H1 (cell line): ENCODE measurements around the gene PRXL2B. TPM values are rescaled to one million over a fixed set of nuclear protein-coding genes. Genes with fewer than 3 reads are reported as not detected.

Experiments
- CTCF ChIA-PET: fragments of 300-600 bp; sonication (Branson Sonifier 250); formaldehyde crosslinking; loops from one replicate; lab custom pipeline; 2021; ENCODE audit not compliant: partially characterized antibody; lab: Charles Lee
- POLR2A ChIA-PET: fragments of 300-600 bp; sonication (Branson Sonifier 250); formaldehyde crosslinking; loops from one replicate; lab custom pipeline; 2021; ENCODE audit warnings: inconsistent platforms; ENCODE audit not compliant: partially characterized antibody; lab: Charles Lee
- DNase-seq, 2 experiments: peaks; one replicate each; pipeline versions ENCODE4 v3.0.0 to v3.0.0-alpha.2; 2010 to 2022; ENCODE audit warnings: low spot score in 2 of 2, low read depth in 1 of 2, mixed read lengths in 1 of 2
- FAIRE-seq: peaks from 2 replicates; lab custom pipeline; 2011; peaks lifted over from hg19 to GRCh38; lab: Jason Lieb, UNC
- H2AFZ ChIP-seq: 2 replicates; pipeline ENCODE4 v1.8.1; 2012; ENCODE audit warnings: low read length, inconsistent platforms
- H2AK5ac ChIP-seq: 2 replicates; pipeline ENCODE4 v1.6.1; 2013; ENCODE audit warnings: low read depth, low read length
- H2BK120ac ChIP-seq: replicated peaks from 2 replicates; pipeline ENCODE3; 2013; ENCODE audit warnings: low read depth, low read length, inconsistent platforms
- H2BK12ac ChIP-seq: 2 replicates; pipeline ENCODE4 v1.6.1; 2013; ENCODE audit warnings: low read depth, low read length
- H2BK15ac ChIP-seq: 2 replicates; pipeline ENCODE4 v1.6.1; 2013; ENCODE audit warnings: low read length
- H2BK20ac ChIP-seq: 2 replicates; pipeline ENCODE4 v1.6.1; 2013; ENCODE audit warnings: low read length
- H2BK5ac ChIP-seq: 2 replicates; pipeline ENCODE4 v1.6.1; 2013; ENCODE audit warnings: low read depth, low read length
- H3K14ac ChIP-seq: 2 replicates; pipeline ENCODE4 v1.6.1; 2013; ENCODE audit warnings: inconsistent platforms; ENCODE audit not compliant: insufficient read length
- H3K18ac ChIP-seq: 2 replicates; pipeline ENCODE4 v1.6.1; 2013; ENCODE audit warnings: low read length; ENCODE audit errors: extremely low read depth
- H3K23ac ChIP-seq: 2 replicates; pipeline ENCODE4 v1.6.1; 2013; ENCODE audit warnings: inconsistent platforms; ENCODE audit not compliant: insufficient read length
- H3K23me2 ChIP-seq: 2 replicates; pipeline ENCODE4 v1.6.1; 2013; ENCODE audit warnings: low read depth, low read length
- H3K27ac ChIP-seq: 2 replicates; pipeline ENCODE4 v1.6.1; 2011; ENCODE audit warnings: low read depth, low read length, inconsistent platforms
- H3K27me3 ChIP-seq, 4 experiments: replicated peaks in 1 of 4; 1 replicate in 1 of 4; 2 replicates in 3 of 4; pipeline versions ENCODE4 v1.6.1 to v1.8.1; 2011 to 2013; ENCODE audit warnings: low read length in 3 of 4, mild to moderate bottlenecking in 3 of 4, inconsistent platforms in 2 of 4, mixed read lengths in 2 of 4, moderate library complexity in 1 of 4; ENCODE audit not compliant: control insufficient read depth in 3 of 4, insufficient read depth in 3 of 4; ENCODE audit errors: extremely low read depth in 1 of 4
- H3K36me3 ChIP-seq, 4 experiments: 2 replicates each; pipeline versions ENCODE4 v1.6.1 to v1.8.1; 2011 to 2013; ENCODE audit warnings: mild to moderate bottlenecking in 4 of 4, low read length in 3 of 4, moderate library complexity in 2 of 4, control low read depth in 1 of 4, inconsistent platforms in 1 of 4; ENCODE audit not compliant: insufficient read depth in 4 of 4, control insufficient read depth in 2 of 4
- H3K4ac ChIP-seq: replicated peaks from 2 replicates; pipeline ENCODE3; 2013; ENCODE audit warnings: low read length, low read depth, mixed read lengths, inconsistent platforms; ENCODE audit not compliant: insufficient read length
- H3K4me1 ChIP-seq, 4 experiments: replicated peaks in 1 of 4; 1 replicate in 1 of 4; 2 replicates in 3 of 4; pipeline versions ENCODE4 v1.6.1 to v1.8.1; 2011 to 2013; ENCODE audit warnings: low read length in 3 of 4, inconsistent platforms in 2 of 4, mixed read lengths in 1 of 4; ENCODE audit not compliant: insufficient read depth in 4 of 4, control insufficient read depth in 3 of 4
- H3K4me2 ChIP-seq, 2 experiments: 2 replicates each; pipeline versions ENCODE4 v1.6.1 to v1.8.1; 2011 to 2013; ENCODE audit warnings: low read depth in 2 of 2, low read length in 2 of 2, control low read depth in 1 of 2, inconsistent platforms in 1 of 2, mild to moderate bottlenecking in 1 of 2; ENCODE audit not compliant: insufficient read depth in 1 of 2
- H3K4me3 ChIP-seq, 4 experiments: fragments of 200-600, 300-600 bp in 1 of 4; sonication (generic), shearing (Covaris generic), sonication (Bioruptor Twin) in 1 of 4; 2 replicates each; pipeline versions ENCODE4 v1.5.1 to v1.8.1; 2011 to 2016; ENCODE audit warnings: low read length in 4 of 4, low read depth in 3 of 4, control low read depth in 2 of 4, inconsistent platforms in 2 of 4, mild to moderate bottlenecking in 2 of 4, mixed read lengths in 1 of 4, moderate library complexity in 1 of 4; ENCODE audit not compliant: insufficient read depth in 2 of 4; ENCODE audit errors: extremely low read depth in 1 of 4
- H3K56ac ChIP-seq: replicated peaks from 2 replicates; pipeline ENCODE3; 2013; ENCODE audit warnings: low read depth, mild to moderate bottlenecking, mixed read lengths, low read length, inconsistent platforms; ENCODE audit not compliant: insufficient read length
- H3K79me1 ChIP-seq: 2 replicates; pipeline ENCODE4 v1.6.1; 2013; ENCODE audit warnings: low read depth, low read length, control low read depth
- H3K79me2 ChIP-seq, 2 experiments: 2 replicates each; pipeline versions ENCODE4 v1.6.1 to v1.8.1; 2012 to 2013; ENCODE audit warnings: low read length in 2 of 2, mild to moderate bottlenecking in 2 of 2, inconsistent platforms in 1 of 2; ENCODE audit not compliant: insufficient read depth in 2 of 2, control insufficient read depth in 1 of 2
- H3K9ac ChIP-seq, 4 experiments: replicated peaks in 1 of 4; 1 replicate in 1 of 4; 2 replicates in 3 of 4; pipeline versions ENCODE4 v1.6.1 to v1.8.1; 2011 to 2013; ENCODE audit warnings: low read depth in 3 of 4, low read length in 3 of 4, control low read depth in 2 of 4, mild to moderate bottlenecking in 2 of 4, moderate library complexity in 2 of 4, inconsistent platforms in 1 of 4; ENCODE audit errors: extremely low read depth in 1 of 4
- H3K9me3 ChIP-seq, 2 experiments: 2 replicates each; pipeline versions ENCODE4 v1.6.1 to v1.8.1; 2012 to 2013; ENCODE audit warnings: mild to moderate bottlenecking in 2 of 2, moderate library complexity in 2 of 2, control low read depth in 1 of 2, inconsistent platforms in 1 of 2, low read depth in 1 of 2, low read length in 1 of 2, mixed read lengths in 1 of 2; ENCODE audit not compliant: insufficient read depth in 2 of 2
- H4K20me1 ChIP-seq, 2 experiments: replicated peaks in 1 of 2; 2 replicates each; pipeline versions ENCODE3 to v1.8.1; 2011 to 2013; ENCODE audit warnings: inconsistent platforms in 2 of 2, low read length in 2 of 2, mild to moderate bottlenecking in 1 of 2; ENCODE audit not compliant: insufficient read depth in 2 of 2, control insufficient read depth in 1 of 2
- H4K5ac ChIP-seq: 2 replicates; pipeline ENCODE4 v1.6.1; 2013; ENCODE audit warnings: low read length, low read depth, mixed read lengths, inconsistent platforms; ENCODE audit not compliant: insufficient read length
- H4K8ac ChIP-seq: 2 replicates; pipeline ENCODE4 v1.8.0; 2013; ENCODE audit warnings: mild to moderate bottlenecking, moderate library complexity, low read length, inconsistent platforms; ENCODE audit not compliant: insufficient read depth; ENCODE audit errors: extremely low read depth
- H4K91ac ChIP-seq: replicated peaks from 2 replicates; pipeline ENCODE3; 2013; ENCODE audit warnings: low read length, mixed read lengths, inconsistent platforms; ENCODE audit not compliant: insufficient read length
- BACH1 ChIP-seq: IDR thresholded peaks from 2 replicates; pipeline ENCODE4 v1.6.1; 2012; ENCODE audit warnings: low read length, improper control_type of control experiment
- BCL11A ChIP-seq, 2 experiments: IDR thresholded peaks; one replicate each; pipeline ENCODE4 v1.6.1; 2011; ENCODE audit warnings: low read depth in 2 of 2, low read length in 2 of 2, mild to moderate bottlenecking in 2 of 2
- CBX5 ChIP-seq: fragments of 300-800, 300-1000 bp; sonication (generic); IDR thresholded peaks from 2 replicates; pipeline ENCODE4 v1.7.1; 2016; ENCODE audit warnings: antibody characterized with exemption, low read length, low read depth
- EZH2 ChIP-seq: fragments of 200-600 bp; sonication (generic); IDR thresholded peaks from 2 replicates; pipeline ENCODE4 v1.7.1; 2012; ENCODE audit warnings: low read depth, mild to moderate bottlenecking, moderate library complexity, low read length, inconsistent platforms; ENCODE audit not compliant: severe bottlenecking
- FOSL1 ChIP-seq: IDR thresholded peaks from 2 replicates; pipeline ENCODE4 v1.6.1; 2011; ENCODE audit warnings: mild to moderate bottlenecking, low read depth, low read length, moderate library complexity; ENCODE audit not compliant: insufficient read depth
- KDM4A ChIP-seq: IDR thresholded peaks from one replicate; pipeline ENCODE4 v1.7.1; 2012; ENCODE audit warnings: low read depth, mild to moderate bottlenecking, moderate library complexity, low read length, inconsistent platforms; ENCODE audit not compliant: severe bottlenecking
- RXRA ChIP-seq: IDR thresholded peaks from 2 replicates; pipeline ENCODE4 v1.6.1; 2011; ENCODE audit warnings: low read depth, mild to moderate bottlenecking, low read length, moderate library complexity; ENCODE audit not compliant: insufficient read depth
- TAF7 ChIP-seq: optimal IDR thresholded peaks from 2 replicates; pipeline ENCODE3; 2011; ENCODE audit warnings: low read depth, mild to moderate bottlenecking, inconsistent platforms, low read length, moderate library complexity, borderline replicate concordance
- YY1 ChIP-seq: IDR thresholded peaks from 2 replicates; pipeline ENCODE4 v1.6.1; 2011; ENCODE audit warnings: low read depth, mild to moderate bottlenecking, low read length
- WGBS, 2 experiments: shearing (Covaris generic) in 1 of 2; methylation state at CpG; one replicate each; pipeline versions ENCODE4 v1.1.6 to v1.1.7; 2013 to 2015; ENCODE audit warnings: low lambda C conversion rate in 2 of 2, mixed read lengths in 2 of 2, inconsistent platforms in 1 of 2, low coverage in 1 of 2, missing lambda C conversion rate in 1 of 2; ENCODE audit not compliant: insufficient replicate concordance in 2 of 2, insufficient coverage in 1 of 2, insufficient read length in 1 of 2; ENCODE audit errors: extremely low coverage in 1 of 2, missing lambda C conversion rate in 1 of 2; 5-methylcytosine and 5-hydroxymethylcytosine counted together
- polyA plus RNA-seq, 7 experiments: library from polyadenylated mRNA; depleted of rRNA in 3 of 7; stranded (reverse) in 5 of 7; unstranded in 2 of 7; fragments of >200 nt in 5 of 7; fragments of 200-250 nt in 2 of 7; gene quantifications; 1 replicate in 5 of 7; 2 replicates in 1 of 7; 4 replicates in 1 of 7; pipeline versions ENCODE4 v1.2.1 to v1.2.3, GENCODE V29; 2011 to 2013; ENCODE audit warnings: missing spikeins in 2 of 7, mixed read lengths in 2 of 7
- total RNA-seq: library from RNA; stranded (reverse); fragmentation: NEBNext Ultra II Directional; extraction: Animal tissue kit (Norgen Biotek cat#: 25700); gene quantifications from 2 replicates; pipeline ENCODE4 v1.2.1, GENCODE V29; 2021
- TF ChIP-seq, protein P1 (sequence below): IDR thresholded peaks from 2 replicates; pipeline ENCODE4 v1.6.1; 2011; ENCODE audit warnings: low read length, improper control_type of control experiment
- TF ChIP-seq, protein P2 (sequence below): IDR thresholded peaks from 2 replicates; pipeline ENCODE4 v1.6.1; 2011; ENCODE audit warnings: low read depth, mild to moderate bottlenecking, low read length; ENCODE audit not compliant: insufficient read depth

Gene PRXL2B
- total and polyA plus RNA-seq, 2 of the 8 experiments (the other 6 are each of a cell fraction or from before 2014, with no cell fraction given) = 35.3 to 46.0 TPM

DNA sequence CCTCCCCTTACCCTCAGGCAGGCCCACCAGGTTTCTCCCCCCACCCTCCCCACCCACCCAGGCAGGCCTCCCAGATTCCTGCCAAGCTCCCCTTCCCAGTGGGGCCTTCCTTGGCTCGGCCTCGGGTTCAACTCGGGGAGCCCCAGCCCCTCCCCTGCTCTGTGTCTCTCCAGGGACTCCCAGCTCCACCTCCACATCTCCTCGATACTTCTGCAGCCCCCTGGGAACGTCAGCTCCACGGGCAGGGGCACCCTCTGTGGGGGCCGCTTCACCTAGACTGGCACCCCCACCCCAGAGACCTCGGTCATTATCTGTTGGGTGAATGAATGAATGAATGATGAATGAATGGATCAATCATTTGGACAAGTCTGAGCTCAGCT, 45.5 kb downstream of the PRXL2B start:
- 87% methylated on average over 6 of the region's 8 CpGs; no CpG with 5 or more reads in 1 of the 2 experiments for whole genome bisulfite sequencing, 2 experiments
- Histone ChIP-seq H2BK120ac (peak overlapping the region; percentile 66), H2BK12ac (0 out of 2 replicates have a peak overlapping the region, but pooled peaks have one; percentile 52), H3K27ac (no peak overlapping the region), H3K23me2 (peaks cover 6% of the 10 kb centered on the region), H3K23ac (no peak overlapping the region), H3K27me3 (peaks cover 22 to 40% (median 32%) of the 10 kb centered on the region in 4 experiments), H3K9me3 (peaks cover 0 to 4% of the 10 kb centered on the region in 2 experiments; a peak in 1 of 4 replicates), H4K5ac (no peak overlapping the region), H4K8ac (no peak overlapping the region), H3K56ac (no peak overlapping the region), H3K79me2 (no peaks in the 10 kb centered on the region), H4K20me1 (peaks cover 0 to 11% of the 10 kb centered on the region in 2 experiments), H3K14ac (no peak overlapping the region), H3K4ac (no peak overlapping the region), H2BK5ac (peak overlapping the region; percentile 10; the same call in 1 of the 2 replicates), H4K91ac (no peak overlapping the region), H2AFZ (no peak overlapping the region), H3K18ac (no peak overlapping the region), H3K4me1 (peaks cover 3 to 32% (median 21%) of the 10 kb centered on the region in 4 experiments), H3K36me3 (no peaks in the 10 kb centered on the region), H2BK20ac (no peak overlapping the region), H3K9ac (no peak overlapping the region), H3K4me3 (no peak overlapping the region), H2AK5ac (no peak overlapping the region), H3K79me1 (no peaks in the 10 kb centered on the region), H2BK15ac (no peak overlapping the region), H3K4me2 (no peak overlapping the region)
- DNase-seq (no peak), FAIRE-seq (no peak)
- POLR2A ChIA-PET = no interaction called here
- CTCF ChIA-PET = interaction anchor here (1.2 kb wide), 1 partner anchor 71 kb away, joined by 3 read pairs; no protein-coding TSS in a partner anchor
- TF ChIP-seq KDM4A (no peak), BACH1 (no peak), EZH2 (no peak), RXRA (no peak), YY1 (no peak), BCL11A (IDR thresholded peaks at IDR 0.05; ENCODE audit: low read depth in 2 of 2, low read length in 2 of 2) (no peak), CBX5 (no peak), FOSL1 (no peak), TAF7 (no peak)
- TF ChIP-seq, protein P1, sequence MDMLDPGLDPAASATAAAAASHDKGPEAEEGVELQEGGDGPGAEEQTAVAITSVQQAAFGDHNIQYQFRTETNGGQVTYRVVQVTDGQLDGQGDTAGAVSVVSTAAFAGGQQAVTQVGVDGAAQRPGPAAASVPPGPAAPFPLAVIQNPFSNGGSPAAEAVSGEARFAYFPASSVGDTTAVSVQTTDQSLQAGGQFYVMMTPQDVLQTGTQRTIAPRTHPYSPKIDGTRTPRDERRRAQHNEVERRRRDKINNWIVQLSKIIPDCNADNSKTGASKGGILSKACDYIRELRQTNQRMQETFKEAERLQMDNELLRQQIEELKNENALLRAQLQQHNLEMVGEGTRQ = no peak
- TF ChIP-seq, protein P2, sequence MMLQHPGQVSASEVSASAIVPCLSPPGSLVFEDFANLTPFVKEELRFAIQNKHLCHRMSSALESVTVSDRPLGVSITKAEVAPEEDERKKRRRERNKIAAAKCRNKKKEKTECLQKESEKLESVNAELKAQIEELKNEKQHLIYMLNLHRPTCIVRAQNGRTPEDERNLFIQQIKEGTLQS = no peak
